Activated CD4-positive, alpha-beta T cell treated with anti-CD3 and anti-CD28 coated beads for 48 hours (primary cell): ENCODE results near the gene MALAT1.
A peak's percentile ranks its signal among the peaks of the same experiment; 100 is the strongest.

Source experiments
- DNase-seq: peaks from one replicate; pipeline ENCODE4 v3.0.0-alpha.2; 2020

MALAT1 gene

DNA sequence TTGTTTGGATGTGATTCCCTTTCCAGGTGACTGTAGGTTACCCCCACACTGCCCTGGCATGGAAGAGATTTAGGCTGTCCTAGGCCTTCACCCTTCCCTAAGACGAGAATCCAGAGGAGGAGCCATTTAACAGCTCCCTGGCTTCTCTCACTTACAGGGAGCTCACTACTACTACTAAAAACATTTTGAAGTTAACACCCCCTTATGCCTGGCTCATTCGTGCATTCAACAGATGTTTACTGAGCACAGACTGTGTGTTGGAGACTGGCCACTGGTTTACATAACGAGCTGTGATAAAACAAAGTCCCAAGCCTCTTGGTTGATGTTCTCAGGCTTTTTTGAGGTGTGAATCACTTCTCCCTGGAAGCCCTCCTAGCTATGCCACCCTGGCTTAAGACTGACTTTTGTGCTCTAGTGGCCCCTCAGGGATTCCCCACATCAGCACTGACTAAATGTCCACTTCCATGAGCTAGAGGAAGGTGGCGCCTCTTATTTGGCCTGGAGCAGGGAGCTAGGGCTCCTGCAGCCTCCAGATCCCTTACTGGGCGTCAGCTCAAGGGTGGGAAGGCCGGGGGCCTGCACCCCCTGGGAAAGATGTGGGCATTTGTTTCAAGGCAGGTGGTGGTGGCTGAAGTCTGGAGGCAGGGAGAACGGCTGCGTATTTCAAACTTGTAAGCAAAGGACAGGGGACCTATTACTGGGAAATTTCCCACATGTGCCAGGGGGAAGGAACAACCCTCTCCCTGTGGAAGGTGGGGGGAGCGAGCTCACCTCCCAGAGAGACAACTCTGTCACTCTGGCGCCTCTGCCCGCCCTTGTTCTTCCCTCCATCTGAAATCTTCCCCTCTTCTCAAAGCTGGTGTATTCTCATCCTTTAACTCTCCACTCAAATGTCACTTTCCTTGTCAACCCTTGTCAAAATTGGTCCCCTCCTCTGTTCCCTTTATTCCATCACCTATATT, 19.4 kb upstream of the MALAT1 start:
- DNase-seq, result no peak

DNA sequence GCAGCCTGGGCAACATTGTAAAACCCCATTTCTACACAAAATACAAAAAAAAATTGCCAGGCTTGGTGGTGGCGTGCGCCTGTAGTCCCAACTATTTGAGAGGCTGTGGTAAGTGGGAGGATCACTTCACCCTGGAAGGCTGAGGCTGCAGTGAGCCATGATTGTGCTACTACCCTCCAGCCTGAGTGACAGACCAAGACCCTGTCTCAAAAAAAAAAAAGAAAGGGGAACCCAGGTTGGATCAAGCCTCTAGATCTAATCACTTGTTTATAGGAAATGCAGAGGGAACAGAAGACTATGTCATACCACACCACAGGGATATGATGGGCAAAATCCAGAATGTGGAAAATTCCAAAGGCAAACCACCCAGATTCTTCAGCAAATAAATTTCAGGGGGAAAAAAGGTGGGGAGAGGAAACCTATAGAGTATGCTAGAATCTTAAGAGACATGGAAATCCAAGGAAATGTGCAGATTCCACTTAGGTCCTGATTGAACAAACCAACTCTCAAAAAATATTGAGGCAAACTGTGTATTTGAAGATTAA, 16.5 kb upstream of the MALAT1 start:
- no peak for DNase-seq

GRCh38 chr11:65485920-65486219, 13.0 kb upstream of the MALAT1 start:
- no peak for DNase-seq

GRCh38 chr11:65486570-65487466, 12.0 kb upstream of the MALAT1 start:
- DNase-seq, result no peak

DNA sequence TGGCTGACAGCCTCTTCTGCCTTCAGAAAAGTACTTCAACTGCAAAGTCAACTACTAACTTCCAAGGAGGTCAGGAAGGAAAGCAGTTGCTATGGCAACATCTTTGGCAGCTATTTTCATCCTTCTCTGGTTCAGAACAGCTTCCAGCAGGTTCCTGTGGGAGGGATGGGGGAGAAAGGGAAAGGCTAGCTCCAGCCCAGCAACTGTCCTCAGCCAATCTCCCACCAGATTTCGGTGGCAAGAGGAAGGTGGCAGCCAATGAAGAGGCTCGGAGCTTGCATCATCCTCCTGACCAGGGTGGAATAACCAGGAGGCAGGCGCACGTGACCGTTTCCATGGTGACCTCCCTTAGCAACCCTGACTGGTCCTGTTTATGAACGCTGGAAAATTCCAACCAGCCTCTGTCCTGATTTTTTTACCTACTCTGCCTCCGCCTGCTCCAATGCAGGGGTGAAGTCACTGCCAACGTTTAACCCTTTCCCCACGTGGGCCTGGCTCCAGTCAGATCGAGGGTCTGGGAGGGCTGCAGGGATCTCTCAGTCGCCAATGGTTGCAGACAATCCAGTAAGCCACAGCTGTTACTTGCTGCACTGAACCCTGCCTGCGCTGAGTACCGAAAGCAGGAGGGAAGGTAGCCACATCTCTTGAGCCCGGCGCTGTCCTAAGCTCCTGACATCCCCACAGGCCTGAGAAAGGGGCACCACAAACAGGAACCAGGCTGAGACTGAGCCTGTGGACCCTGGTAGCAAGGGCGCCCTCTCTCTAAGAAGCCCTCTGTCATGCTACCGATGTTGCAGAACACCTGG, 11.2 kb upstream of the MALAT1 start:
- peak; percentile 67 for DNase-seq

DNA sequence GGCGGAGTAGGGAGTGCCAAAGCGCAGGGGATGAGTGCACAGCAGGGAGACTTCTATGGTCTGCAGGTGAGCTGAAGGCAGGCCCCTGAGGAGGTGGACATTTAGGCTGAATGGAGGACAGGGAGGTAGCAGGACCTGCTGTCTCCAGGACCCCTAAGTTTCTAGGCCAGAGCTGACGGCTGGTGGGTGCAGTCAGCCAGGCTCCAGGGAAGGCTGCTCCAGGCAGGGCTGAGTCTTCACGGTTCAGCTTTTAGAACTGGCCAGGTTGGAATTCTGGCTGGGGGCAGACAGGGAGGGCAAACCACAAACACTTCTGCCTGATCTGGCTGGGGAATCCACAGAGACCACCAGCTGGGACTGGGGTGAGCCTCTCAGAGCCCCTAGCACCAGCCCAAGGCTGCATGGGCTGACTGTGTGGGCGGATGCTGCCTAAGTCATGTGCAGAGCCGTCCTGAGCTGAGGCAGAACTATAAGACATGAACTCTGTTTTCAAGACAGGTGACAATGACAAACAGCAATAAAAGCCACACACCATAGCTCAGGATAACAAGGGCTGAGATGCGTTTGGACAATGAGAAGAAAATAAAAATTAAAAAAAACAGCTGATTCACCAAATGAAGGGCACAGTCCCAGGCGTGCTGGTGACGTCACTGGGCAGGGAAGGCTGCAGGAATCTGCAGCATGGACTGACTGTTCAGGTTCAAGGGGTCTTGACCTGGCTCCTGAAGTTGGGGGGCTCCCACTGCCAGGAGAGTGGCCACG, 10.4 kb upstream of the MALAT1 start:
- no peak for DNase-seq

GRCh38 chr11:65489035-65489705, 9.7 kb upstream of the MALAT1 start:
- no peak for DNase-seq

- no peak for DNase-seq
Measured at GRCh38 chr11:65489706-65490320, 9.0 kb upstream of the MALAT1 start.

DNA sequence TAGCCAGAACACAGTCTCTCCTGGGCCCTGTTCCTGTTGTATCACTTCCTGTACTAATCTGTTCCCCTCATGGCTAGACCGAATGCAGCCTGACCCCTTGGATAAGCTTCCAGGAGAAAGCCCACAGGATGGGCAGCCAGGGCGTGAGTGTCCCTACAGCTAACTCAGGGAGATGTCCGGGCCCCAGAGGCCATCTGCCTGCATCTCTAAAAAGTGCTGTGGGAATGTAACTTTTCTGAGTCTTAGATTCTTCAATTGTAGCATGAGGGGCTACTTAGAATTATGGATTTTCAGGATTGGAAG, 7.7 kb upstream of the MALAT1 start:
- DNase-seq, result no peak

DNA sequence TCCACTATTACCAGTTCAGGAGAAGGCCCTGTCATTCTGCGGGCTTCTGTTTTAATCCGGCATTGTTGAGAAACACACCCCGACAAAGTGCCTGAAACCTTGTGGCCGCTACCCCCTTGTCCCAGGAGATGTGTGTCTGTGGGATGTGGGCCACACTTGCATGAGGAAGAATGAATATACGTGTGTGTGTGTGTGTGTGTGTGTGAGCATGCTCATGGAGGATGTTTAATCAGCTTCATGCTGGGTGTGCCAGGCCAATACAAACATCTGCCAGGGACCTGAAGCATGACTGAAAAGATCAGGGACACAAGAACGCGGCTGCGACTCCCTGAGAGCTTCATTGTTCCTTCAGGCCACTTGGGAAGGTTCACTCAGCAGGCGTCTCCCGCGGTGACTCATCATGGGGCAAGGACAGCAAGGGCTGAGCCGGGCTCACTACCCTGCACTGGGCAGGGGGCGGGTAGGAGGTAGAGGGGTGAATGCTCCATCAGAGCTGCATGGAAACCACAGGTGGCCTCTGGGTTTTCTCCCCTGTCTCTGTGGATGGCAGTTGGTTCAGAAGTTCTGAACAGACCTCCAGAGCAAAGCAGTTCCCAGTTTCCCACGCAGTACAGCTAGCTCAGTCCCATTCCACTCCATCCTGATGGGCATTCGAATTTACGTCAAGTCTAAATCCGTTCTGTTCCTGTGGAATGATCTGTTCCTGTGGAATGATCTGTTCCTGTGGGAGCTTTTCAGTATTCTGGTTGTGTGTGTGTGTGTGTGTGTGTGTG, 7.0 kb upstream of the MALAT1 start:
- no peak for DNase-seq

- DNase-seq, result no peak
Measured at GRCh38 chr11:65492387-65492636, 6.5 kb upstream of the MALAT1 start.

DNA sequence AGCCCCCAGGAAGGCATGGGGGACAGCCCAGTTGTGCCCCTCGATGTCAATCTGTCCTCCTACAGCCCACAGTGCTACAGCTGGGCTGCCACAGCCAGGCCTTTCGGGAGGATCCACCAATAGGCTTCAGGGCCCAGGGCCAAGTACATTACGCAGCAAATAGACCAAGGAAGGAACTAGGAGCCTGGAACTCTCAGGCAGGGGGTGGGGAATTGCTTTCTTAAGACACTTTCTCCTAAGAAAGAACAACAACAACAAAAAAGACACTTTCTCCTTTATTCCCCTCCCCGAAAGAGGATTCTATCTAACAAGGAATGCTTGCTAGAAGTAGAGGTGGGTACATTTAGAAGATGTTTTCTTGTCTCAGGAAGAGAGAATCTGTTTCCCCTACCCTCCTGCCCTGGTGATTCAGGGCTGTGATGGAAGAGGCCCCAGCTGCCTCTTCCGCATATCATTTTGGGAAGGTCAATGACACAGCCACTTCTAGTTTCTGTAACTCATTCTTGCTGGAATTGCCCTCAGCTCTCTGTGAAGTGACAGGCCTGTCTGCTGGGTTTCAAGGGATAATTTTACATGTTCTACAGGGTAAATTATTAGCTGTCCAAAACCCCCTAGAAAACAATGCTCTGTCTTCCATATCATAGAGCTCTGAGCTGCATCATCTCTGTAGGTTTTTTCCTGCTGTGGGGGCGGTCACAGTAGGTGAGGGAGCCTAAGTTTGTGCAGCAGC, 6.0 kb upstream of the MALAT1 start:
- peak; percentile 55 for DNase-seq

GRCh38 chr11:65493367-65494176, 5.3 kb upstream of the MALAT1 start:
- DNase-seq, result no peak

DNA sequence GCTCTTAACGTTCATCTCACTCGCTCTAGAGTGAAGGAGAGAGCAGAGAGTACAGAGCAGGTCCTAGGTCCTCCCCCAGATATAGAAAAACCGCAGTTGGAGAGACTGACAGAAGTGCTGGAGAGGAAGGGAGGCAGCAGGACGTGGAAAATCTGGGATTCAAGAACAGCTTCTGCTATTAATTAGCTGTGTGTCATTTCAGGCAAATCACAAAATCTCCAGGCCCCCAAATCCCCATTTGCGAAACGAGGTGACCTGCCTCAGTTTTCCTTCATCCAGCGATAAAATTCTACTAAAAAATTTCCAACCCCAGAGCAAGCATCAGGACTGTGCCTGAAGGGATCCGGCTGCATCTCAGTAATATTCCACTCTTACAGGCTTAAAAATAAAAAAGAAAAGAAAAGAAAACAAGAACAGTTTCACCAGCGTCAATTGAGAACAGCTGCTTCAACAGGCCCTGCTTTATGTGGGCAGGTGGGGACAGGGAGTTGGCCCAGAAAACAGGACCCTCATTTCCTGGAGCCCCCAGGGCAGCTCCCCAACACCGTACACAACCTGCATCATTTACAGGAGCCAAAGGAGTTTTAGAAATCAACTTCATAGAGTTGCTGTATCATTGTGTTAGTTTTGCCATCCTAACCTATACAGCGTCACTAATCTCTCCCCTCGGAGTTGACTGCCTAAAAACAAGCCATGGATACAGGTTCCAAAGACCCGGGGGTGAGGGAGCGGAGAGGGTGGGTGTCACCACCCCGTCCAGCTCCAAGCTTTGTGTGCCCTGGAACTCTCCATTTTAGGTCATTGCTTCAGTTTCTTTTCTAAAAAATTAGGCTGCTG, 2.3 kb upstream of the MALAT1 start:
- no peak for DNase-seq

GRCh38 chr11:65497141-65498041, 1.5 kb upstream of the MALAT1 start:
- peak; percentile 99 for DNase-seq

DNA sequence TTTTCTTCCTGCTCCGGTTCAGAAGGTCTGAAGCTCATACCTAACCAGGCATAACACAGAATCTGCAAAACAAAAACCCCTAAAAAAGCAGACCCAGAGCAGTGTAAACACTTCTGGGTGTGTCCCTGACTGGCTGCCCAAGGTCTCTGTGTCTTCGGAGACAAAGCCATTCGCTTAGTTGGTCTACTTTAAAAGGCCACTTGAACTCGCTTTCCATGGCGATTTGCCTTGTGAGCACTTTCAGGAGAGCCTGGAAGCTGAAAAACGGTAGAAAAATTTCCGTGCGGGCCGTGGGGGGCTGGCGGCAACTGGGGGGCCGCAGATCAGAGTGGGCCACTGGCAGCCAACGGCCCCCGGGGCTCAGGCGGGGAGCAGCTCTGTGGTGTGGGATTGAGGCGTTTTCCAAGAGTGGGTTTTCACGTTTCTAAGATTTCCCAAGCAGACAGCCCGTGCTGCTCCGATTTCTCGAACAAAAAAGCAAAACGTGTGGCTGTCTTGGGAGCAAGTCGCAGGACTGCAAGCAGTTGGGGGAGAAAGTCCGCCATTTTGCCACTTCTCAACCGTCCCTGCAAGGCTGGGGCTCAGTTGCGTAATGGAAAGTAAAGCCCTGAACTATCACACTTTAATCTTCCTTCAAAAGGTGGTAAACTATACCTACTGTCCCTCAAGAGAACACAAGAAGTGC, 661 bp upstream of the MALAT1 start:
- DNase-seq, result peak; percentile 79

GRCh38 chr11:65498727-65498976, 193 bp upstream of the MALAT1 start:
- DNase-seq, result no peak
